SK-N-SH (cell line): ENCODE results near the gene PDZRN4.
"Not testable (repeated sequence)": the region's sequence is repeated elsewhere in the genome, so short reads cannot be mapped to it uniquely, and the experiment has no call there.

ENCODE experiments used
- CTCF ChIP-seq: fragments of 200-600 bp; sonication (generic); IDR thresholded peaks from 2 replicates; pipeline ENCODE4 v1.6.1; 2017; ENCODE audit warnings: antibody characterized with exemption, mild to moderate bottlenecking, moderate library complexity
- JUND ChIP-seq: IDR thresholded peaks from 2 replicates; pipeline ENCODE4 v1.4.0; 2012
- MAX ChIP-seq: IDR thresholded peaks from 2 replicates; pipeline ENCODE4 v1.4.0; 2012; ENCODE audit warnings: low read depth
- MXI1 ChIP-seq: IDR thresholded peaks from 2 replicates; pipeline ENCODE4 v1.6.1; 2012; ENCODE audit warnings: mild to moderate bottlenecking, low read depth, low read length, improper control_type of control experiment
- POLR2AphosphoS5 ChIP-seq: IDR thresholded peaks from 2 replicates; pipeline ENCODE4 v1.6.1; 2012; ENCODE audit warnings: low read depth, low read length
- RAD21 ChIP-seq: IDR thresholded peaks from 2 replicates; pipeline ENCODE4 v1.6.1; 2012; ENCODE audit warnings: mild to moderate bottlenecking, low read length
- REST ChIP-seq: IDR thresholded peaks from 2 replicates; pipeline ENCODE4 v1.6.1; 2012; ENCODE audit warnings: mild to moderate bottlenecking, low read depth, low read length, moderate library complexity
- RFX5 ChIP-seq: IDR thresholded peaks from 2 replicates; pipeline ENCODE4 v1.6.1; 2012; ENCODE audit warnings: mild to moderate bottlenecking, improper control_type of control experiment, low read length
- ZBTB33 ChIP-seq: IDR thresholded peaks from 2 replicates; pipeline ENCODE4 v1.4.0; 2012; ENCODE audit warnings: low read depth, borderline replicate concordance

GRCh38 chr12:41285470-41285869 lies 97.3 kb downstream of the PDZRN4 start:
- TF ChIP-seq CTCF, RFX5, POLR2AphosphoS5, MXI1, ZBTB33, RAD21, MAX, JUND, REST: not testable (repeated sequence)
